BLaER1 treated with 17β-estradiol and CSF1 and Interleukin-3, amounts not matched to agents 10 nM and 100 nM (cell line): ENCODE results near the gene SLC39A11.

Source experiments
- H3K27ac ChIP-seq, 11 experiments: shearing (Covaris generic); formaldehyde crosslinking; 2 replicates each; pipeline ENCODE4 v1.8.1; 2022
- H3K27me3 ChIP-seq, 11 experiments: shearing (Covaris generic); formaldehyde crosslinking; 2 replicates each; pipeline ENCODE4 v1.8.1; 2022
- H3K36me3 ChIP-seq, 11 experiments: shearing (Covaris generic); formaldehyde crosslinking; 2 replicates each; pipeline ENCODE4 v1.8.1; 2022
- H3K4me1 ChIP-seq, 10 experiments: shearing (Covaris generic); formaldehyde crosslinking; 2 replicates each; pipeline ENCODE4 v1.8.1; 2022
- H3K4me2 ChIP-seq, 11 experiments: shearing (Covaris generic); formaldehyde crosslinking; 2 replicates each; pipeline ENCODE4 v1.8.1; 2022
- H3K4me3 ChIP-seq, 10 experiments: shearing (Covaris generic); formaldehyde crosslinking; 2 replicates each; pipeline ENCODE4 v1.8.1; 2022
- H3K9ac ChIP-seq, 11 experiments: shearing (Covaris generic); formaldehyde crosslinking; 2 replicates each; pipeline ENCODE4 v1.8.1; 2022
- H3K9me3 ChIP-seq, 11 experiments: shearing (Covaris generic); formaldehyde crosslinking; replicated peaks in 1 of 11; 2 replicates each; pipeline ENCODE4 v1.8.1; 2022
- H4K20me1 ChIP-seq, 11 experiments: shearing (Covaris generic); formaldehyde crosslinking; 2 replicates each; pipeline ENCODE4 v1.8.1; 2022
- Cebpa-rat ChIP-seq, 11 experiments: shearing (Covaris generic); IDR thresholded peaks; 2 replicates each; pipeline ENCODE4 v1.8.1; 2022

Gene SLC39A11

DNA sequence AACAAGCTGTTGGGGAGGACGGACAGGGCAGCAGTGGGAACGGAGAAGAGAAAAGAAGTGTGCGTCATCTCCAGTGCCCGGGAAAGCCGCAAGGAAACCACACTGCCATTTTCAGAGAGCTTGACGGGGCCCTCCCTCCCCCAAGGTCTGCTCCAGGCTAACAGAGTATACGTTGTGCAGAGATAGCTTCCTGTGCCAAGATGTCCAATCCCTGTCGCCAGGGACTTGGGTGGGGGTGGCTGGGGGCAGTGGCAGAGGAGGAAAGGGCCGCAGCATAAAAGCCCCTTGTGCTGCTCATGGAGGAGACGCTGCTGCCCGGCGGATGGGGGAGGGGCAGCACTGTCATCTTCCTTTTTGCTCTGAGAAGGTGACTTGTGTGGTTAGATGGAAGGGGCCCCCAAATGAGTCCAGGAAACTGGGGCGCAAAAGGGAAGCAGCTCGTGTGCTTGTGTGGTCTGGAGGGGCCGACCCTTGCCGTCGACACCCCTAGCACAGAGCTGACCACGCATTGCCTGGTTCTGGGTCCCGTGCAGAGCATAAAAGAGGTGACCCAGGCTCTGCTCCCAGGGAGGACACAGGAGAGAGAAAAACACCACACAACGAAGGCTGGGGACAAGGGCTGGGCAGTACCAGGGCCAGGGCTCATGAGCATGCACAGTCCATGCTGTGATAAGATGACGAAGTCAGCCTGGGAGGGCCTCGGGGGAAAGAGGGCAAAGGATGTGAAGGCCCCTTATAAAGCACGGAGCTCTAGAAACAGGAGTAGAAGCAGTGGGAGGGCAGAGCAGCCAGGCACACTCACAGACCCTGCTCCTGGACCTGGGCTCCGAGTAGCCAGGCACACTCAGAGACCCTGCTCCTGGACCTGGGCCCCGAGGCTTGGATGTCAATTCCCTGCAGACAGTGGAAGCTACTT is 372.7 kb downstream of the SLC39A11 start:
- 0 out of 22 replicates have a peak, but pooled peaks cover 0 to 3% (median 0%) of the 10 kb centered on the region in 11 experiments for H3K27me3 ChIP-seq
- peak overlapping the region in 8 of 11 experiments; percentile 8 to 63 (median 49); a peak in 16 of 22 replicates for H3K27ac ChIP-seq
- peak overlapping the region in 8 of 10 experiments; percentile 5 to 47 (median 17); a peak in 8 of 20 replicates for H3K4me3 ChIP-seq
- peaks cover 0 to 6% (median 0%) of the 10 kb centered on the region in 11 experiments; a peak in 2 of 22 replicates for H4K20me1 ChIP-seq
- no peak for TF ChIP-seq Cebpa-rat (IDR thresholded peaks at IDR 0.05)
- no peaks in the 10 kb centered on the region; a peak in 2 of 22 replicates for H3K36me3 ChIP-seq
- no peaks in the 10 kb centered on the region for H3K9me3 ChIP-seq
- peaks cover 22 to 41% (median 32%) of the 10 kb centered on the region in 10 experiments for H3K4me1 ChIP-seq
- peak overlapping the region in 8 of 11 experiments; percentile 3 to 52 (median 36); a peak in 15 of 22 replicates for H3K9ac ChIP-seq
- H3K4me2 ChIP-seq, result peak overlapping the region; percentile 78 to 97 (median 86)

- no peak for TF ChIP-seq Cebpa-rat (IDR thresholded peaks at IDR 0.05)
- Histone ChIP-seq H3K9ac (peak overlapping the region in 7 of 11 experiments; percentile 3 to 52 (median 35); a peak in 14 of 22 replicates), H3K9me3 (no peaks in the 10 kb centered on the region), H3K4me3 (peak overlapping the region in 4 of 10 experiments; percentile 13 to 47 (median 44); a peak in 4 of 20 replicates), H3K27me3 (0 out of 22 replicates have a peak, but pooled peaks cover 0 to 3% (median 0%) of the 10 kb centered on the region in 11 experiments), H3K4me1 (peaks cover 23 to 41% (median 33%) of the 10 kb centered on the region in 10 experiments), H3K4me2 (peak overlapping the region; percentile 78 to 97 (median 86)), H3K36me3 (peaks cover 0 to 3% (median 0%) of the 10 kb centered on the region in 11 experiments; a peak in 2 of 22 replicates), H3K27ac (peak overlapping the region in 8 of 11 experiments; percentile 3 to 63 (median 49); a peak in 14 of 22 replicates), H4K20me1 (no peaks in the 10 kb centered on the region; a peak in 1 of 22 replicates)
These were observed 373.3 kb downstream of the SLC39A11 start for GRCh38 chr17:72719206-72719577.

DNA sequence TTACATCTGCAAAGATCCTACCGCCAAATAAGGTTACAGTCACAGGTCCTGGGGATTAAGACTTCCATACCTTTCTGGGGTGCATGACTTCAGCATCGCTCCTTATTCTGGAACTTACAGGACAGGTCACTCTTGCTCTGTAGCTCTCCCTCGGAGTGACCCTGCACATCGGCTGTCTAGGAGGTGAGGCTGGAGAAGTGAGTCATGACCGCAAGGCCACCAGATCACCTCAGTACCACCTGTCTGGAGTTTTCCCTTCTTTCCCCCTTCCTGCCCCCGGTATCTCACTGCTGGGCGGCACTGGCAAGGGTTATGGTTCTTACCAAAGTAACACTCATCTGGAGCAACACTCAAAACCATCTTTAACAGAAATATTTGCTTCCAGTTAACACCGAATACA is 374.8 kb downstream of the SLC39A11 start:
- Histone ChIP-seq H3K9ac (no peak overlapping the region), H3K36me3 (peaks cover 0 to 12% (median 0%) of the 10 kb centered on the region in 11 experiments; a peak in 5 of 22 replicates), H3K4me1 (peaks cover 23 to 37% (median 30%) of the 10 kb centered on the region in 10 experiments), H3K4me3 (no peak overlapping the region), H3K4me2 (no peak overlapping the region), H4K20me1 (no peaks in the 10 kb centered on the region), H3K27ac (no peak overlapping the region), H3K27me3 (0 out of 22 replicates have a peak, but pooled peaks cover 0 to 3% (median 0%) of the 10 kb centered on the region in 11 experiments), H3K9me3 (0 out of 22 replicates have a peak, but pooled peaks cover 0 to under 1% (median 0%) of the 10 kb centered on the region in 11 experiments)
- no peak for TF ChIP-seq Cebpa-rat (IDR thresholded peaks at IDR 0.05)

GRCh38 chr17:72717276-72717675 is 375.2 kb downstream of the SLC39A11 start:
- no peak overlapping the region for H3K4me2 ChIP-seq
- TF ChIP-seq Cebpa-rat (IDR thresholded peaks at IDR 0.05), result no peak
- H4K20me1 ChIP-seq, result no peaks in the 10 kb centered on the region
- H3K27ac ChIP-seq, result no peak overlapping the region
- no peak overlapping the region for H3K9ac ChIP-seq
- no peak overlapping the region for H3K4me3 ChIP-seq
- peaks cover 0 to 5% (median 0%) of the 10 kb centered on the region in 11 experiments; a peak in 2 of 22 replicates for H3K9me3 ChIP-seq
- peaks cover 0 to 14% (median 0%) of the 10 kb centered on the region in 11 experiments; a peak in 5 of 22 replicates for H3K36me3 ChIP-seq
- H3K4me1 ChIP-seq, result peaks cover 23 to 37% (median 30%) of the 10 kb centered on the region in 10 experiments
- 0 out of 22 replicates have a peak, but pooled peaks cover 0 to 3% (median 0%) of the 10 kb centered on the region in 11 experiments for H3K27me3 ChIP-seq

GRCh38 chr17:72715906-72716572 is 376.4 kb downstream of the SLC39A11 start:
- Histone ChIP-seq H4K20me1 (no peaks in the 10 kb centered on the region), H3K36me3 (peaks cover 0 to 26% (median 12%) of the 10 kb centered on the region in 11 experiments; a peak in 9 of 22 replicates), H3K27ac (no peak overlapping the region), H3K9me3 (peaks cover 7 to 17% (median 12%) of the 10 kb centered on the region in 11 experiments), H3K27me3 (0 out of 22 replicates have a peak, but pooled peaks cover 0 to 3% (median 0%) of the 10 kb centered on the region in 11 experiments), H3K4me1 (peaks cover 23 to 39% (median 31%) of the 10 kb centered on the region in 10 experiments), H3K4me3 (no peak overlapping the region), H3K4me2 (no peak overlapping the region), H3K9ac (no peak overlapping the region)
- no peak for TF ChIP-seq Cebpa-rat (IDR thresholded peaks at IDR 0.05)

- no peaks in the 10 kb centered on the region for H3K27me3 ChIP-seq
- H3K4me3 ChIP-seq, result no peak overlapping the region
- peak overlapping the region in 5 of 11 experiments; percentile 25 to 58 (median 37); a peak in 8 of 22 replicates for H3K4me2 ChIP-seq
- no peak overlapping the region for H3K9ac ChIP-seq
- no peaks in the 10 kb centered on the region for H4K20me1 ChIP-seq
- H3K9me3 ChIP-seq, result peaks cover 11 to 22% (median 18%) of the 10 kb centered on the region in 11 experiments
- H3K27ac ChIP-seq, result no peak overlapping the region
- peaks cover 8 to 37% (median 18%) of the 10 kb centered on the region in 10 experiments for H3K4me1 ChIP-seq
- TF ChIP-seq Cebpa-rat (IDR thresholded peaks at IDR 0.05), result no peak
- H3K36me3 ChIP-seq, result peaks cover 0 to 28% (median 13%) of the 10 kb centered on the region in 11 experiments; a peak in 9 of 22 replicates
These were observed 378.0 kb downstream of the SLC39A11 start for GRCh38 chr17:72714357-72714966.

DNA sequence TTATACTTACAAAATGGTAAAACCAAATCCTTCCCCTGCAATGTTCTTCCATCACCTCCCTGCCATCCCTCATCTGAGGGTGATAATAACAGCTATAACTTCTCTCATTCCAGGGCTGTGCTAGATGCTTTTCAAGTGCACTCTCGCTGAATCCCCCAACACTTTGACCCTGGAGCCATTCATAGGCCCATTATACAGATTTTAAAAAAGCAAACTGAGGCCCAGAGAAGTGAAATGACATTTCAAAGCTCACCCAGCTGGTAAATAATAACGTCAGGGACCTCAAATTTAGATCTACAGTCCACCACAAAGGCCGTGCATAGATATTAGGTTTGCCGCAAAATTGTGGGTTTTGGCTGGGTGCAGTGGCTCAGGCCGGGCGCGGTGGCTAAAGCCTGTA is 378.8 kb downstream of the SLC39A11 start:
- Histone ChIP-seq H3K36me3 (peaks cover 0 to 31% (median 13%) of the 10 kb centered on the region in 11 experiments; a peak in 9 of 22 replicates), H4K20me1 (no peaks in the 10 kb centered on the region), H3K9me3 (peaks cover 11 to 29% (median 19%) of the 10 kb centered on the region in 11 experiments), H3K4me2 (peak overlapping the region in 1 of 11 experiments; percentile 37; a peak in 1 of 22 replicates), H3K4me3 (no peak overlapping the region), H3K4me1 (peaks cover 0 to 29% (median 11%) of the 10 kb centered on the region in 10 experiments; a peak in 17 of 20 replicates), H3K27ac (no peak overlapping the region), H3K9ac (no peak overlapping the region), H3K27me3 (no peaks in the 10 kb centered on the region)
- TF ChIP-seq Cebpa-rat (IDR thresholded peaks at IDR 0.05), result no peak
